CD4-positive, alpha-beta T cell (primary cell): Measurements from ENCODE around the gene TBC1D24. TPM values are rescaled to one million over a fixed set of nuclear protein-coding genes. Genes with fewer than 3 reads are reported as not detected.
A peak's percentile ranks its signal among the peaks of the same experiment; 100 is the strongest.

Experiments
- ATAC-seq: fragments of 200-7000 bp; cut with Tn5 transposase; one replicate; pipeline ENCODE4 v1.10.0; 2022; ENCODE audit warnings: mild to moderate bottlenecking; ENCODE audit not compliant: poor library complexity
- CTCF ChIA-PET: fragments of 350-600 bp; sonication (Branson Sonifier 250); formaldehyde crosslinking; loops from one replicate; lab custom pipeline; 2021; ENCODE audit warnings: antibody characterized with exemption, inconsistent platforms; lab: Charles Lee
- POLR2A ChIA-PET: fragments of 350-600 bp; sonication (Branson Sonifier 250); formaldehyde crosslinking; loops from one replicate; lab custom pipeline; 2021; ENCODE audit warnings: antibody characterized with exemption, inconsistent platforms; lab: Charles Lee
- DNase-seq, 14 experiments: peaks; one replicate each; pipeline ENCODE4 v3.0.0-alpha.2; 2013 to 2020; ENCODE audit warnings: mixed read lengths in 2 of 14
- H3K27ac ChIP-seq, 2 donors: one replicate each; pipeline versions ENCODE4 v1.5.1 to v1.7.0; 2013; ENCODE audit warnings: low read length in 2 of 2, low read depth in 1 of 2, mild to moderate bottlenecking in 1 of 2
- H3K27me3 ChIP-seq, 2 experiments: 1 replicate in 1 of 2; 2 replicates in 1 of 2; pipeline versions ENCODE4 v1.6.1 to v1.7.0; 2013; ENCODE audit warnings: low read length in 2 of 2, control low read depth in 1 of 2, mild to moderate bottlenecking in 1 of 2, moderate library complexity in 1 of 2; ENCODE audit not compliant: insufficient read depth in 2 of 2, control insufficient read depth in 1 of 2
- H3K36me3 ChIP-seq: one replicate; pipeline ENCODE4 v1.6.1; 2013; ENCODE audit warnings: low read length, control low read depth; ENCODE audit not compliant: insufficient read depth
- H3K4me1 ChIP-seq: one replicate; pipeline ENCODE4 v1.6.1; 2013; ENCODE audit warnings: low read length, control low read depth; ENCODE audit not compliant: insufficient read depth
- H3K4me3 ChIP-seq: one replicate; pipeline ENCODE4 v1.5.1; 2013; ENCODE audit warnings: mild to moderate bottlenecking, low read length, moderate library complexity
- H3K9me3 ChIP-seq, 2 experiments: 1 replicate in 1 of 2; 2 replicates in 1 of 2; pipeline versions ENCODE4 v1.6.1 to v1.7.0; 2013; ENCODE audit warnings: low read length in 2 of 2, mild to moderate bottlenecking in 2 of 2, control low read depth in 1 of 2, moderate library complexity in 1 of 2; ENCODE audit not compliant: control insufficient read depth in 1 of 2, insufficient read depth in 1 of 2
- H3K27ac Mint-ChIP-seq: one replicate; pipeline ENCODE4 v1.8.0; 2020; ENCODE audit warnings: mixed read lengths
- H3K27me3 Mint-ChIP-seq: one replicate; pipeline ENCODE4 v1.8.0; 2021; ENCODE audit warnings: mixed read lengths
- H3K36me3 Mint-ChIP-seq: one replicate; pipeline ENCODE4 v1.8.0; 2021; ENCODE audit warnings: low read depth, mixed read lengths
- H3K4me1 Mint-ChIP-seq: one replicate; pipeline ENCODE4 v1.8.0; 2021; ENCODE audit warnings: low read depth, mixed read lengths
- H3K4me3 Mint-ChIP-seq: one replicate; pipeline ENCODE4 v1.8.0; 2020; ENCODE audit warnings: mild to moderate bottlenecking, mixed read lengths
- H3K9me3 Mint-ChIP-seq: one replicate; pipeline ENCODE4 v1.8.0; 2020; ENCODE audit warnings: mixed read lengths
- intact Hi-C, 2 experiments: fragments of 100-400 bp; cut with DNase I in 1 of 2; cut with micrococcal nuclease in 1 of 2; formaldehyde crosslinking; loops; one replicate each; pipeline versions ENCODE4 v1.15.1 to v1.9.0; 2023 to 2025; cut with DNase I, micrococcal nuclease
- total RNA-seq, 174 experiments: library from RNA in 2 of 174; stranded (reverse) in 2 of 174; gene quantifications; one replicate each; pipeline ENCODE4 v1.2.3 and lab custom pipeline; 2021 to 2026
- TF ChIP-seq, protein P1 (sequence below): fragments of 200-600 bp; IDR thresholded peaks from one replicate; pipeline ENCODE4 v1.8.0; 2022; ENCODE audit warnings: antibody characterized with exemption, mild to moderate bottlenecking

The TBC1D24 gene
- total RNA-seq, 2 experiments from 2014 or later: 1.2 to 2.1 TPM

DNA sequence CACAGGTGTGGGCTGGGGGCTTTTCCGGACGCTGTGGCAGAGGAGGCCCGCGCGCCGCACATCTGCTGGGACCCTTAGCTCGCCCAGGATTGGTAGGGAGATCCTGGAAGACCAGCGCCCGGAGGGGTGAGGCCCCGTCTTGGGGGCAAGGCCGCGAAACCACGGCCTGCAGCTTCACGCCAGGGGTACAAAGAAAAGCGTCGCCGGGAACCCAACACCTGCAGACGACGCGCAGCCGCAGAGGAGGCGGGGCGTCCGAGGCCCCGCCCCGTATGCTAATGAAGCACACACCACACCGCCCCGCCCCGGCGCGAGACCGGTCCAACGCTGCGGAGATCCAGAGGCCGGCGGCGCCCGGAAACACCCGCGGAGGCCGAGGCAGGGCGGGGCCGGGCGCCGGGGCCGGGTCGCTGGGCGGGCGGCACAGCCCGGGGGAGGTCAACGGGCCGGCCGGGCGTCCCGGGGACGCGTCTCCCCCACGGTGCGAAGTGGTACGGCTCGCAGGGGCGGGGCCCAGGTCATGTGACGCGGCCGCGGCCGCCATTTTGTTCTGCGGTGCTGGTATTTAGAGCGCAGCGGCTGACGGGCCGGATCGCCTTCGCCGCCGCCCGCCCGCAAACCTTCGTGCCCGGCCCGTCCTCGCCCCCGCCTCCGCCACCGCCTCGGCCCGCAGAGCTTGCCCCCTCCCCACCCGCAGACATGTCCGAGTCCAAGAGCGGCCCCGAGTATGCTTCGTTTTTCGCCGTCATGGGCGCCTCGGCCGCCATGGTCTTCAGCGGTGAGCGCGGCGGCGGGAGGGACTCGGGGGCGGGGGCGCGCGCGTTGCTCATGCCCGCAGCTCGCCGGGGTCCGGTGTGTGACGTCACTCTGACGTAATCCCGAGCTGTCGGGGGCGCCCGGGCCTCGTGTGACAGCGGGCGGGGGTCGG is 38.7 kb downstream of the TBC1D24 start, which contains the start of gene ATP6V0C:
TSS of gene ATP6V0C (plus strand) at position 548 of the 928 bp plus-strand sequence. CDS start at position 700, 152 bp downstream.
- Mint-ChIP-seq H3K36me3 (peaks cover 52% of the 10 kb centered on the region), H3K9me3 (no peaks in the 10 kb centered on the region), H3K27me3 (no peaks in the 10 kb centered on the region), H3K27ac (peak within 1 kb of the TSS; percentile 100), H3K4me3 (peak within 1 kb of the TSS; percentile 95), H3K4me1 (peaks cover 60% of the 10 kb centered on the region)
- CTCF ChIA-PET: interaction anchor here (1.0 kb wide), 1 partner anchor 173 kb away, joined by 3 read pairs; the partner anchor contains the start of gene ABCA3
- H3K4me1 ChIP-seq: peaks cover 53% of the 10 kb centered on the region
- TF ChIP-seq, protein P1, sequence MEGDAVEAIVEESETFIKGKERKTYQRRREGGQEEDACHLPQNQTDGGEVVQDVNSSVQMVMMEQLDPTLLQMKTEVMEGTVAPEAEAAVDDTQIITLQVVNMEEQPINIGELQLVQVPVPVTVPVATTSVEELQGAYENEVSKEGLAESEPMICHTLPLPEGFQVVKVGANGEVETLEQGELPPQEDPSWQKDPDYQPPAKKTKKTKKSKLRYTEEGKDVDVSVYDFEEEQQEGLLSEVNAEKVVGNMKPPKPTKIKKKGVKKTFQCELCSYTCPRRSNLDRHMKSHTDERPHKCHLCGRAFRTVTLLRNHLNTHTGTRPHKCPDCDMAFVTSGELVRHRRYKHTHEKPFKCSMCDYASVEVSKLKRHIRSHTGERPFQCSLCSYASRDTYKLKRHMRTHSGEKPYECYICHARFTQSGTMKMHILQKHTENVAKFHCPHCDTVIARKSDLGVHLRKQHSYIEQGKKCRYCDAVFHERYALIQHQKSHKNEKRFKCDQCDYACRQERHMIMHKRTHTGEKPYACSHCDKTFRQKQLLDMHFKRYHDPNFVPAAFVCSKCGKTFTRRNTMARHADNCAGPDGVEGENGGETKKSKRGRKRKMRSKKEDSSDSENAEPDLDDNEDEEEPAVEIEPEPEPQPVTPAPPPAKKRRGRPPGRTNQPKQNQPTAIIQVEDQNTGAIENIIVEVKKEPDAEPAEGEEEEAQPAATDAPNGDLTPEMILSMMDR: no peak
- peaks cover 6% of the 10 kb centered on the region for H3K36me3 ChIP-seq
- intact Hi-C loops: loop anchor here (2.0 kb wide), 2 partner anchors 17 to 19 kb away; partner anchors contain the start of gene CEMP1 (in 1 of the 2)
- H3K4me3 ChIP-seq: peak within 1 kb of the TSS; percentile 71
- POLR2A ChIA-PET: interaction anchor here (0.6 to 4.4 kb wide), 14 partner anchors 12 to 731 kb away, joined by 3 to 66 read pairs (median 4); partner anchors contain the start of genes CEMP1, ECI1, NUBP2 and PDPK1
- H3K27me3 ChIP-seq: no peaks in the 10 kb centered on the region
- peak; percentile 88 for ATAC-seq
- H3K27ac ChIP-seq: peak within 1 kb of the TSS; percentile 91 to 96
- H3K9me3 ChIP-seq: no peaks in the 10 kb centered on the region
- DNase-seq: peak; percentile 84 to 96 (median 90)

DNA sequence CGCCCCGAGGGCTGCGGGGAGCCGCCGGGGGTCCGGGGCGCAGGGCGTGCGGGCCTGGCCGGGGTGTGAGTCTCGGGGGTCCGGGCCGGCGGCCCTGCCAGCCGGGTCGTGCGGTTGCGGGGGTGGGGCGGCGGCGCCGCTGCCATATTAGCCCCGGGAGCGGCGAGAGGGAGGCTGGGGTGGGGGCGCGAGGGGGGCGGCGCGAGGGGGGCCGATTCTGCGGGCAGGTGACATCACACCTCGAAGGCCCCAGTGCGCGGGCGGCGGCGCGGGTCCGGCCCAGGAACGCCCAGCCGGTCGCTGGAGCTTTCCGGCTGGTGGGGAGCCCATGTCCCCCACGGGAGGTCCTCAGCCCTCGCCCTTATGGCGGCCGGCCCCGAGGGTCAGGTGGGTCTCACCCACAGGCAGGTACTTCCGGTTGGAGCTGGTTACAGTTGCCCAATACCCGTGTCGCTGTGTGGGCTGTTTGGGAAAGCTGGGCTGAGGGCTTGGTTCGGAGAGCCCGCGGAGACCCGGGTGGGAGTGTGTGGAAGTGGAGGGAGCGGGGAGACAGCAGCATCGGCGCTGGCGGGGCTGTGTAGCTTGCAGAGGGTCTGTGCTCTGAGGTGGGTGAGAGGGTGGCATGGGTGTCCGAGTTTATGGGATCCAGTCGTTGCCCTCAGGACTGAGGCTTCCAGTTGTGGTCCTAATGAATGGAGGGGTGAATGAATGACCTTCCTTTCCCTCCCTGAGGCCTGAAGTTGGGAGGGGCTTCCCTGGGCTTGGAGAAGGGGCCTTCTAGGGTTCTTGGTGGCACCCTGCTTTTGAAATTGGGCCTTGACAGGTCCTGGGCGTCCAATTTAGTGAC is 39.6 kb downstream of the TBC1D24 start:
- ChIA-PET CTCF (no interaction called here), POLR2A (interaction anchor here (0.7 to 4.4 kb wide), 11 partner anchors 14 to 359 kb away, joined by 3 to 66 read pairs (median 7); partner anchors contain the start of genes CEMP1, ECI1, KCTD5 and PDPK1)
- ATAC-seq (peak; percentile 3), DNase-seq (peak in 4 of 14 experiments; percentile 18 to 67 (median 48))
- peak overlapping the region; percentile 91 to 96 for H3K27ac ChIP-seq
- H3K36me3 ChIP-seq: peaks cover 15% of the 10 kb centered on the region
- peaks cover 62% of the 10 kb centered on the region for H3K4me1 ChIP-seq
- no peaks in the 10 kb centered on the region for H3K9me3 Mint-ChIP-seq
- H3K4me3 Mint-ChIP-seq: peak overlapping the region; percentile 95
- H3K27ac Mint-ChIP-seq: peak overlapping the region; percentile 100
- peak overlapping the region; percentile 71 for H3K4me3 ChIP-seq
- H3K27me3 Mint-ChIP-seq: no peaks in the 10 kb centered on the region
- intact Hi-C loops: loop anchor here (2.0 kb wide), 2 partner anchors 16 to 18 kb away; partner anchors contain the start of gene CEMP1 (in 1 of the 2)
- peaks cover 58% of the 10 kb centered on the region for H3K36me3 Mint-ChIP-seq
- TF ChIP-seq, protein P1: no peak
- no peaks in the 10 kb centered on the region for H3K27me3 ChIP-seq
- H3K4me1 Mint-ChIP-seq: peaks cover 66% of the 10 kb centered on the region
- H3K9me3 ChIP-seq: no peaks in the 10 kb centered on the region
